ENCODE results near the gene NHLRC4.
A peak's percentile ranks its signal among the peaks of the same experiment; 100 is the strongest.

- no peak for TF ChIP-seq FOXP2 (optimal IDR thresholded peaks at IDR 0.05; ENCODE audit: control extremely low read depth, extremely low read length, insufficient read depth)
- TF ChIP-seq EZH2 (IDR thresholded peaks at IDR 0.05), result no peak
- TF ChIP-seq POLR2AphosphoS5 (IDR thresholded peaks at IDR 0.05; ENCODE audit: borderline replicate concordance, low read depth, low read length), result peak; percentile 28; the same call in 1 of the 2 replicates
Observed at GRCh38 chr16:583815-584591, 17.2 kb downstream of the NHLRC4 start.

All from SK-N-MC (cell line).